ENCODE data around the gene HS6ST2.
"Not testable (repeated sequence)": the region's sequence is repeated elsewhere in the genome, so short reads cannot be mapped to it uniquely, and the experiment has no call there.

The HS6ST2 gene

DNA sequence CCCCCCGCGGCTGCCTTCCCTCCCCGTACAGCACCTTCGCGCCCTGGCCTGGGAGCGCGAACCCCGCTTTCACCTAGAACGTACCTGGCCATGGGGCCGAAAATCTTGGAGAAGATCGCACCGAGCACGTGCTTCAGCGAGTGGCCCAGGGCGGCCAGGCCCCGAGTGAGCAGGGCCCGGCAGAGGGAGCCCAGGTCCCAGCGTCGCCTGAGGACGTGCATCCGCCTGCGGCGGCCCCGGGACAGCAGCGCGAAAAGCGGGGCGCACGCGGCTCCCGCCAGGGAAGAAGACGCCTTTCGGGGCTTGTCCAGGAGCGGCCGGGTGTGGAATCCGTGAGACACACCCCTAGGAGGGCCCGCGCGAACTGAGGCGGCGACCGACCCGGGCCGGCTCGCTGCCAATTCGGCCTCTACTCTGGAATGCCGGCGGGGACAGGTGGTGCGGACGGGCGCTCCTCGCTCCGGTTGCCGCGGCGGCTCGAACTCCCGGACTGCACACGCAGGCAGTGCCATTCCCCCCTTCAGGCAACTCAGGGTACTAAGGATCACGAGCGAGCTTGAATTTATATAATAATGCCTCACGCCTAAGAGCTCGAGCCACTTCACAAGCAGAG lies at the start of gene HS6ST2:
TSS of gene HS6ST2 (minus strand) at position 539 of the 613 bp plus-strand sequence.
- DNase-seq (ENCODE audit: low spot score) = no peak

DNA sequence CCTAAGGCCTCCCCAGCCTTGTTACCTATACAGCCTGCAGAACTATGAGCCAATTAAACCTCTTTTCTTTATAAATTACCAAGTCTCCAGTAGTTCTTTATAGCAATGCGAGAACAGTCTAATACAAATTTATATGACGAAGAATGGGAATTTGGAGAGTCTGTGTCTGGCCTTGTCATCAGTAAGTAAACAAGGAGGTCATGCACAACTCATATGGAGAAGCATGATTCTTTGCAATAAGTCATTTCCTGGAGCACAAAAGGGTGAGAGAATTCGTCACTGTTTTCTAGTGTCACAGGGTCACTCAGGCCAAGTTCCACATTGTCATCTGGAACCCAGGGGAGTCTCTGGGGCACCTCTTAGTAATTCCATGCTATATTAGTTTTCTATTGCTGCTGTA lies 49.0 kb upstream of the HS6ST2 start:
- DNase-seq (ENCODE audit: low spot score) = no peak

DNA sequence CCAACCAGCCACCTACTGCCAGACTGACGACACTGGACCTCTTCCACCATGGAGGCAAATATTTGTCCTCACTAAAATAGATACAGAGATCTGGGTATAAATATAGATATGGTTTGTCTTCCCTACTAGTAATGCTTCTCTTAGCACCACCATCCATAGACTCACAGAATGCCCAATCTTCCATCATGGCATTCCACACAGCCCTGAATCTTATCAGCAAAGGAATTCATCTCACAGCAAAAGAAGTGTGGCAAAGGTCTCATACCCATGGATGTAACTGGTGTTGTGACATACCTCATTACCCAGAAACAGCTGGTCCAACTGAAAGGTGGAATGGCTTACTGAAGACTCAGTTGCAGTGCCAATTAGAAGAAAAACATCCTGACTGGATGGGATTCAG lies 47.2 kb upstream of the HS6ST2 start:
- DNase-seq (ENCODE audit: low spot score) = no peak

DNA sequence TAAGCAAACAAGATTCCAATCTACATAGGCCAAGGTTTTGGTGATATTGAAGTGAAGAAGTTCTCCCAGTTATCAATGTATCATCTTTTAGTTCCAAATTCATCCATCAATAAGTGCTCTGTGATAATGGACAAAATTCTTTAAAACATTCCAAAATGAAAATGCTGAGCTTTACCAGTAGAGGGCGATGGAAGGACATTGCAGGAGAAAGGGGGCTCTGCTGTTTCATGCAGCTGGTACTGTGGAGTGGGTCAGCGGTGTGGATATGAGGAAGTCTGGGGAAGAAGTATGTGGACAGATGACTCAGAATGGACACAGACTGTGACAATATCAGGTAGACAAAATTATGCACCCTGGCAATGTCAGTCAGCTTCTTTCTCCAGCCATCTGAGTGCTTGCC lies 46.6 kb upstream of the HS6ST2 start:
- DNase-seq (ENCODE audit: low spot score) = no peak

DNA sequence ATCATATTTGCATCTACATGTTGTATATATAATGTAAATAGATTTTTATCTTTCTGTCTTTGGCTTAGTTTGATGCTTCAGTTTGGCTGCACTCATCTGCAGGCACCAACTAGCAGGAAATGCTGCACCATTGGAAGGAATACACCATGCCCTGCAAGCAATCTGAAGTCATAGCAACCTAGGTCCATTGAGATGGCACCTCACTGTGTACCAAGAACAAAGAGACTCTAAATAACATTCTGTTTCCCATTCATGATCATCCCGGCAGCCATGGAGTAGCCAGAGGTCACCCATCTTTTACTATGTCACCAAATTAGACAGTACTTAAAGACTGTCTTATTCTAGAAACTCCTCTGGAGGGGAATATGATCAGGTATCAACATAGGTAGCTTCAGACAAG lies 40.8 kb upstream of the HS6ST2 start:
- no peak for DNase-seq (ENCODE audit: low spot score)

DNA sequence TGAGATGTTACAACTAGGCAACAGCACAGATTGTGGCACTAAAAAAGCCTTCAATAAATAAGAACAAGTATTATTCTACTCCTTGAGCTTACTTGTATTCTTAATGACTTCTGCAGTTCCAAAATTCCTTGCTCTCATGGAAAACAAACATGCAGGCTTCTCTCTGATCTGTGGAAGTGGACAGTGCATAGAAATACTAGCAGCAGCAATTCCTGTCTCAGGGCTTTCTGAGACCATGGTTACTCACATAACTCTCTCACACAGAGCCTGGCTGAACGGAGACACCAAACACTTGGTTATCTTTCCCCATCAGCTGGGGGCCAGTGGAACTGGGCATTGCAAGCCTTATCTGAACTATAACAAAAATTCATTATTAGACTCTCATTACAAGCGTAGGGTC lies 32.4 kb upstream of the HS6ST2 start:
- no peak for DNase-seq (ENCODE audit: low spot score)

DNA sequence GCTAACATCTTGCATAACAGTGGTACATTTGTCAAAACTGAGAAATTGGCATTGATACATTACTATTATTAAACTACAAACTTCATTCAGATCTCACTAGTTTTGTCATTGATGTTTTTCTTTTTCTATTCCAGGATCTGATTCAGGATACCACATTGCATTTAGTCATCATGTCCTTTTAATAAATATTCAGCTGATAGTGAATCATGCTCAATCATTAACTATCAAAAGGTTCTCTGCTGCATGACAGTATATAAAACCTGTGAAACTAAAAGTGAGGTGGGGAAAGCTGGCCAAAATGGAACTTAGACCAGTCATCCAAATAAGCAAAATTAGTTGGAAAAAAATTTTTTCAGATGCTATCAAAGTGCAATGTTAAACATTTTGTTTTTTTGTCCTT lies 28.1 kb upstream of the HS6ST2 start:
- no peak for DNase-seq (ENCODE audit: low spot score)

DNA sequence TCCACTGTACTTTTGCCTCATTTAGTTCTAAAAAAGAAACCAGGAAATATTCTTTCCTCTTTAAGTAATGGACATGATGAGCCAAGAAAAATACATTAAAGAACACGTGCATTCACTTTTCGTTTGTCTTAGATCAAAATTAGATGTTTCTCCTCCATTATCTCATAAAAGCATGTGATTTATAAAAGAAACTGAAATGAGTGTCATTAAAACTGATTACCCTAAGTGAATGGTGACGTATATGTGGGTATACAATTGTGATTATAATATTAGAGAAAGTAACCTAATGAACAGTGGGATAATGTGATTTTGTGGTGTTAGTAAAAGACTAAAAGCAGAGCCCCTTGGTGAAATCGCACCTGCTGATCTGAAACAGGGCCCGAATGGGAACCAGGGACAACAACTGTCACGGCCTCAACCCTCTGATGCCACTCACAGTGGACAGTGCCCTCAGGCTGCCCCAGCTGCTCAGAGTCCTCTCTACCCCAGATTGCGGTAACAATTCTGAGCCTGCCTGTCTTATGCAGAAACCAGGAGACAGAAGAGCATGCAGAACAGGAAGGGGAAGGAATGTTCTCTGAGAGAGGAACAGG lies 25.7 kb upstream of the HS6ST2 start:
- no peak for DNase-seq (ENCODE audit: low spot score)

DNA sequence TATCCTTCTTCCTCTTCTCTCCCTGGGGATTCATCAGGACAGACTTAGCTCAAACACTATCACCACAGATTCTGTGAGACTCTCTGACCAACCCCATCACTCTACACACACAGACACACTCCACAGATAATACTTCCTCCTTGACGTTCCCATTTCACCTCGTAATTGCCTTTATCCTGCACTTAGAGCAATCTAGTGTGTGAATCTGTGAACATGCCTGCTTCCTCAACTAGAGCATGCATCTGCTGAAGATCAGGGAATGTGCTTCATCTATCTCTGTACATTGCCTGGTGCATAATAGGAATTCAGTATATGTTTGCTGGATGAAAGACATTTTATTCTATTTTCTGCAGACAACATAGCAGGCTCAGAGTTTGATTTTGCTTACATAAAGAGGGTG lies 25.1 kb upstream of the HS6ST2 start:
- DNase-seq (ENCODE audit: low spot score) = no peak

DNA sequence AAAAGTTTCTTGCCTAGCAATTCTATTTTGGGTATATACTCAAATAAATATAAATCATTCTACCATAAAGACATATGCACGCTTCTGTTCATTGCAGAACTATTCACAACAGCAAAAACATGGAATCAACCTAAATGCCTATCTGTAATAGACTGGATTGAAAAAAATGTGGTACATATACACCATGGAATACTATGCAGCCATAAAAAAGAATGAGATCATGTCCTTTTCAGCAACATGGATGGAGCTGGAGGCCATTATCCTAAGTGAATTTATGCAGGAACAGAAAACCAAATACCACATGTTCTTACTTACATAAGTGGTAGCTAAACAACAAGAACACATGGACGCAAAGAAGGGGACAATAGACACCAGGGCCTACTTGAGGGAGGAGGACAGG lies 21.6 kb upstream of the HS6ST2 start:
- not testable (repeated sequence) for DNase-seq (ENCODE audit: low spot score)

DNA sequence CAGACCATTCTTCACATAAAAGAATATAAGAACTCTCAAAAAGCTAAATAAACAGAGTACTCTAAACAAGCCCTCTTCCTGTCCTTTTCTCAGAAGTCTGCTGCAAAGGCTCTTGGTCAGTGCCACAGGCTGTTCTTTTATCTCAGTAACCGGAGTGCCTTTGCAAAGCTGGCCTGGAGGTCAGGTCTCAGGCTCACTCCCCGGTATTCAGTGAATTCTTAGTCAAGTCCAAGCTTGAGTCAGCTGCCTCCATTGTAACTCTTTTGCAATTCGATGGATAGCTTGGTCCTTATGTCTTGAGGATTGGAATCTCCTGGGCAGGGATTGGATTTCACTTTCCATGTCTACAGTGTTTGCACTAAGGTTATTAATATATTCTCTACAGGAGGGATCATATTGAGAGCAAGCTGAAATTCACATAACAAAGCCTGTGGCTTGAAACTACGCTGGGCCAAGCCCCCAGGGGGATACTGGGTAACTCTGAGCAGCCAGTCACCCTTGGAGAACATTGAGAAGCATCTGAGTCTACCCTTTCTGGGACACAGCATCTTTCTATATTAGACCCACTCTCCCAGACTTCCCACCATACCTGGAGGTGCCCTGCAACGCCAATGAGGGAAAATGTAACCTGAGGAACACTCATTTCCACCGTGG lies 10.0 kb upstream of the HS6ST2 start:
- no peak for DNase-seq (ENCODE audit: low spot score)

DNA sequence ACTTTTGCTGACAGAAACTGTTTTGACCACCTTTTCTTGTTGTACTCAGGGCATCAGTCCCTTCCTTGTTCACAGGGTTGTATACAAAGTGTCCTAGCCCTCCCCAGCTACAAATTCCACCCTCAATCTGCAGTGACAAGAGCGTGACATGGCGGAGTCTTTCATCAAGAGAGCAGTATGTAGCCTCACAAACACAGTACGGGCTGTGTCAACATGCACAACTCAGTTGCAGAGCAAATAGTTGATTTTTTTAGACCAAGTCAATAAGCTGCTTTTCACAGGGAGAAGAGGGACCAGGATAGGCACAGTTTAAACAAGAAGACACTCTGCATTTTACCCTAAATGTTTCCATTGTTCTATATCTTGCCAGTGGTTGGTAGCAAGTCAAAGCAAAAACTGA lies 8.6 kb upstream of the HS6ST2 start:
- DNase-seq (ENCODE audit: low spot score) = no peak

DNA sequence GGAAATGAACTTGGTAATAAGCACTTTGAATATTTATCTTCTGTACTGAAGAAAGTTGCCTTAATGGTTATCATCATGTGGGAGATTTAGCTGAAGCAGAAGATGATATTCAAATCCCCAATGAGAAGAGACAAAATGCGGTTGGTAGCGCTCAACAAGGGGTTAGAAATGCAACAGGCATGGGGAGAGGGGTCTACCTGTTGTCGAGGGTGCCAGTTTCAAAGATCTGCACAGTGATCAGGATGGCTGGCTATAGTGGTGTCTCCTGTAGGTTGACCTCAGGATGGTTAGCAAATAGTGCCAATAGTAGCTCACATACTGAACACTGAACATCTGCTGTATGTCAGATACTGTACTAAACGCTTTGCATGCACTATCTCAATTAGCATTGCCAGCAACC lies 7.0 kb upstream of the HS6ST2 start:
- DNase-seq (ENCODE audit: low spot score) = no peak

DNA sequence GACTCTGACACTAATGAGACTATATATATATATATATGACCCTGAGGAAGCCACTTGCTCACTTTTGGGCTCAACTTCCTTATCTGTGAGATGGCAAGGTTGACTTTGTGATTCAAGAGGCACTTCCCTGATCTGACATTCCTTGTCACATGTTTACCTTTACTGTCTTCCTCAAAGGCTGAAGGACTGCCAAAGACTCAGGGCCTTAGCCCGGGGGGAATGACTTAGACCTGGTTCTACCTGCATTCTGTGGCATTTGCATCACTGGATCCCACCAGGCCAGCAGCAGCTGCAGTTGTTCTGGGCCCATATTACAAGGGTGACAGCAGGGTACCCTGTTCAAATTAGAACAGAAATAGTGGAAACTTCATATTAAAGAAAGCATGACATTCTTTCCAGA lies 3.1 kb upstream of the HS6ST2 start:
- no peak for DNase-seq (ENCODE audit: low spot score)

DNA sequence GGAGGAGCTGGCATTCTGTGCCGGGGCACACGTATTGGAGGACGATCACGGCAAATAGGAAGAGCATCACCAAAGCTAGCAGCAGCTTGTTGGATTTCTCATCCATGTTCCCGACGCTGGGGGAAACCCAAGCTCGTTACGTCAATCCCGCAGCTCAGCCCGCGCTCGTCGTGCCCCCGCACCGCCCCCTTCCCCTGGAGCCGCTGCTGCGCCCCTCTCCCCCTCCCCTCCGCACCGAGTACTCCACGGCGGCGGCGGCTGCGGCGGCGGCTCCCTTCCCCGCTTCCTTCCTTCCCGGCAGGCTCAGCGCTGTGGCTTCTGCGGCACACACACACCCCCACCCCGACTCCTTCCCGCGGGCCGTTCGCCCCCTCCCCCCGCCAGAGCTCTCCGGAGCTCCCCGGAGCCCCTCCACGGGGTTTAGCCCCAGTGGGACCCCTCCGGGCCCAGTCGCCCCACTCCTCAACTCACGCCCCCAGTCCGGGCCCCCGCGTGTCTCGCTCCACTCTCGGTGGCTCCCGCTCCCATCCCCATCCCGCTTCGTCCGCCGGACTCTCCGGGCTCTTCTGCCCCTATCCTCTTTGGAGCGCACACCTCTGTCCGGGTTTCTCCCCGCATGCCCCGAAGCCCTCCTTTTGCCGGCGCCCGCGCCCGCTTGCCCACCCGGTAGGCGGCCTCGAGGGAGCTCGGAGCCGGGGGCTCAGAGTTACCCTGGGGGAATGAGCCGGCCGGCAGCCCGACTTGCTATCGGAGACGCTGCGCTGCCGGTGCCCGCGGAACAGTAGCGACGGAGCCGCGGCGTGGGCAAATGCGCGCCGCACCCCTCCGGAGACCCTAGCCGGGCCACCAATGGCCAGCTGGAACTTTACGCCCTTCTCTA lies 978 bp downstream of the HS6ST2 start:
- DNase-seq (ENCODE audit: low spot score) = no peak

DNA sequence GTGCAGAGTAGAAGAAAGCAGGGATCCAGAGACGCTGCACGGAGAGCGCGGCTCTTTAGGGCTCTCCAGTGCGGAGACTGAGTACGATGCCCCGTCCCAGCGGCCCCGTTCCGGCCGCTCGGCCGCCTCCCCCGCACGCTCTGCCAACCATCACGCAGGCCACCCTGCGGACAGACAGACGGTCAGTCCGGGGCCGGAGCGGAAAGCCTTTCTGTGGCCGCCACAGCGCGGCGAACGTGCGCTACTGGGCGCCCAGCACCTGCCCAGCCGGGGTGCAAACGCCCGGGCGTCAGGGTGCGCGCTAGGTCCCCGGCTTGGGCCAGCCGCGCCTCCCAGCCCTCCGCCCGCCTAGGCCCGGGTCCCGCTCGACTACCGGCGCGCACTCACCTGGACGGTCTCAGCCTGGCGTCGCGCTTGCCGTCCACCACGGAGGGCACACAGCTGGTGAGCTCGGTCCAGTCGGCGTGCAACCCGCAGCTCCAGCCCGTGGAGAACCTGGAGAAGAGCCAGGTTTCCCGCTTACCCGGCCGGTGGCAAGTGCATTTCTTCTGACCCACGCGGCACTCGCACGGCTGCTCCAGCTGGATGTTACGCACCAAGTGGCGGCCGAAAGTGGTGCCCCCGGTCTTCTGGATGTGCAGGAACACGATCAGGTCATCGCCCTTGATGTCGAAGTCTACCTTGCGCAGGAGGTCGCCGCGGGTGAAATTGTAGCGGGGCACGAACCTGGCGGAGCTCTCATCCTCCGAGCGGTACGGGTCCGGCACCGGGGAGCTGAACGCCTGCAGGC lies 1.8 kb downstream of the HS6ST2 start:
- DNase-seq (ENCODE audit: low spot score) = no peak

DNA sequence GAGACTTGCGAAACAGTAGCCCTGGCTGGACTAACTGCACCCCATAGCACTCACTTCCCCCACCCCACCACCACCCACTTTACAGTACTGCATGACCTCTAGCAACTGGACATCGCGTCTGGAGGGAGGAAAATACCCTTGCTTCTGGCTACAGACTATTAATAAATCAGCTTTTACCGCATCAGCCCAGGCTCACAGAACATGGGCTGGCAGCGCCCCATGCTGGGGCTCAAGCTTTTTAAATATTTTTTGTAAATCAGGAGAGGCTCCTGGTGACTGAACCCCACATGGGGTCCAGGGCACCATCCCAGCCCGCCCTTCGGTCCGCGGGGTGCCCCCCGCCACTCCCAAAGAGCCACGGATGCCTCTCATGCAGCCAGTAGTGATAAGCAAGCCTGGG lies 2.7 kb downstream of the HS6ST2 start:
- no peak for DNase-seq (ENCODE audit: low spot score)

DNA sequence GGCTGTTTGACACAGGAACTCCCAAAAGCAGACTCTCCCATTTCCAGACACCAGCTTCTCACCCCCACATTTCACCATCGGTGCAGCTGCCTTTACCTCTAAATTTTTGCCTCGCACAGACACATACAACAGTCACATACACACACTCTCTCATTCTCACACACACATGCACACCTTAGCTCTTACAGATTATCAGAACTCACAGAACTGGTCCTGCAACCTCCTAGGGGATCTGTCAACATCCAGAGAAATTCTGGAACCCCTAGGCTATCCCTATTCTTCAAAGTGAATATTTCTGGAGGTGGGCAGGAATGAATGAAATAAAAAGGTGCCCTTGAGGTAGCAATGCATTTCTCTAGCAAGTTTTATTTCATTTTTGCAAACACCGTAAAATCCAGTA lies 4.1 kb downstream of the HS6ST2 start:
- no peak for DNase-seq (ENCODE audit: low spot score)

DNA sequence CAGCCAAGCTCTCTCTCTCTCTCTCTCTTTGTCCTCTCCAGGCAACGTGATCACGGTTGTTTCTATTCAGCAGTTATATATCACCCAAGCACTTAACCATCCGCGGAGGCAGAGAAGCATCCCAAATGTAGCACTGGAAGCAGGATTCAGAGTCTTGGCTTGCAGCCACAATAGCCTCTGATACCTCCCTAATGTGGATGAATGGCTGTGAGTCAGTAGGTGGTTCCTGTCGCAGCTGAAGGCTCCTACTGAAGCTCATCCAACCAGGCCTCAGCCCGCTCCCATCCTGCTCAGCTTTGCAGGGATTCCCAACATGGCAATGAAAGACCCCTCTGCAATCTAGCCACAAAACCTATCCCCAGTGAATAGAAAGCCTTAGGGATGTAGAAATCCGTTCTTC lies 5.1 kb downstream of the HS6ST2 start:
- no peak for DNase-seq (ENCODE audit: low spot score)

DNA sequence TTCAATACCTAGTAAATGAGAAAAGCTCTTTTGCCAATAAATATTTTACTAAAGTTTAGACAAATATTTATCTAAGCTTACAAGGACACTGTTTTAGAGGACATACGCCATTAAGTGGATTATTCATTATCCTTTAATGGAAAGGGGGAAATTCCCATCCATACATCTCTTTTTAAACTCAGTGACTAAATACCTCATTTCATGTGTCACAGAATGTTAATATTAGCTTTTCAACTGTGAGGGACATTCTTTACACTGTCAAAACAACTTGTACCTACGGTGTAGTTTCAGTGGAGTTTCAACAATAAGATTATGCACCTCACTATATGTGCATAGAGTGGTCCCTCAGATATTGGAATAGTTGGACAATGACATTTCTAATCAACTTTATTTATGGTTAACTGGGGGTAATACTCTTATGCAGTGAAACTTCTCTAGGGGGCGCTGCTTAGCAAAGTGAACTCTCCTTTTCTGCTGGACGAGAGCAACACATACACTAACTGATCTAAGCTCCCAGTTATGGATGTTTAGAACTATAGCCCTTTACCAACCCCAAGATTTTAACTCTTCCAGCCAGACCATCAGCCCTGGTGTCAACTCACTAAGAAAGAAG lies 9.7 kb downstream of the HS6ST2 start:
- no peak for DNase-seq (ENCODE audit: low spot score)

DNA sequence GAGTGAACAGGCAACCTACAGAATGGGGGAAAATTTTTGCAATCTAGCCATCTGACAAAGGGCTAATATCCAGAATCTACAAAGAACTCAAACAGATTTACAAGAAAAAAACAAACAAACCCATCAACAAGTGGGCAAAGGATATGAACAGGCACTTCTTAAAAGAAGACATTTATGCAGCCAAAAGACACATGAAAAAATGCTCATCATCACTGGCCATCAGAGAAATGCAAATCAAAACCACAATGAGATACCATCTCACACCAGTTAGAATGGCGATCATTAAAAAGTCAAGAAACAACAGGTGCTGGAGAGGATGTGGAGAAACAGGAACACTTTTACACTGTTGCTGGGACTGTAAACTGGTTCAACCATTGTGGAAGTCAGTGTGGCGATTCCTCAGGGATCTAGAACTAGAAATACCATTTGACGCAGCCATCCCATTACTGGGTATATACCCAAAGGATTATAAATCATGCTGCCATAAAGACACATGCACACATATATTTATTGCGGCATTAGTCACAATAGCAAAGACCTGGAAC lies 13.3 kb downstream of the HS6ST2 start:
- not testable (repeated sequence) for DNase-seq (ENCODE audit: low spot score)
